GM12865 (cell line): ENCODE data around the gene TKFC.

Experiments
- DNase-seq: peaks from one replicate; pipeline ENCODE4 v3.0.0; 2010; ENCODE audit warnings: low read depth
- H3K4me3 ChIP-seq: 2 replicates; pipeline ENCODE4 v1.5.1; 2011; ENCODE audit warnings: mild to moderate bottlenecking, low read depth, low read length, control low read depth
- TF ChIP-seq, protein P1 (sequence below): IDR thresholded peaks from 2 replicates; pipeline ENCODE4 v1.5.1; 2011; ENCODE audit warnings: low read length, control low read depth, low read depth, inconsistent platforms; ENCODE audit not compliant: insufficient read depth; ENCODE audit errors: missing control alignments

Gene TKFC

DNA sequence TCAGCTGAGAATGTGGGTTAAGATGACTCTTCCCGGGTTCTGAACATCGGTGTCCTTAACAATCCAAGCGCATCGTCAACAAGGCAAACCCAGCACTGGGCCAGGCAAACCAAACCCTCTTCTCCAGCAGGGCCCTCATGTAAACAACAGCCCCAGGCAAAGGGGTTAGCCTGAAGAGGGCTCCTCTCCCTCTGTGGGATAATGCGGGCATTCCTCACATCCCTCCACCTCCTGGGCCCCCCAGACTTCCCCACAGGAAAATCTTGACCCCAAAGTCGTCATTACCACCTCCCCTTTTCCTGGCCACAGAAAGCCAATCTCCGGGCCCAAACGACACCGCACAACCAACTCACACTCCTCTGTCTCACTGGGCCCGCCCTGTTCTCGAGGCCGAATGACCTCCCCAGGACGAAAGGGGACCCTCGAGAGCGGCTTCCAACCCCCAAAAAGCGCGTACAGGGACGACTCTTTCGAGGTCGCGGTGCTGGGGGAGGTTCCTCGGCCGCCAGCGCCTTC is 689 bp upstream of the TKFC start:
- TF ChIP-seq, protein P1, sequence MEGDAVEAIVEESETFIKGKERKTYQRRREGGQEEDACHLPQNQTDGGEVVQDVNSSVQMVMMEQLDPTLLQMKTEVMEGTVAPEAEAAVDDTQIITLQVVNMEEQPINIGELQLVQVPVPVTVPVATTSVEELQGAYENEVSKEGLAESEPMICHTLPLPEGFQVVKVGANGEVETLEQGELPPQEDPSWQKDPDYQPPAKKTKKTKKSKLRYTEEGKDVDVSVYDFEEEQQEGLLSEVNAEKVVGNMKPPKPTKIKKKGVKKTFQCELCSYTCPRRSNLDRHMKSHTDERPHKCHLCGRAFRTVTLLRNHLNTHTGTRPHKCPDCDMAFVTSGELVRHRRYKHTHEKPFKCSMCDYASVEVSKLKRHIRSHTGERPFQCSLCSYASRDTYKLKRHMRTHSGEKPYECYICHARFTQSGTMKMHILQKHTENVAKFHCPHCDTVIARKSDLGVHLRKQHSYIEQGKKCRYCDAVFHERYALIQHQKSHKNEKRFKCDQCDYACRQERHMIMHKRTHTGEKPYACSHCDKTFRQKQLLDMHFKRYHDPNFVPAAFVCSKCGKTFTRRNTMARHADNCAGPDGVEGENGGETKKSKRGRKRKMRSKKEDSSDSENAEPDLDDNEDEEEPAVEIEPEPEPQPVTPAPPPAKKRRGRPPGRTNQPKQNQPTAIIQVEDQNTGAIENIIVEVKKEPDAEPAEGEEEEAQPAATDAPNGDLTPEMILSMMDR, result no peak
- peak overlapping the region; percentile 90 for H3K4me3 ChIP-seq
- DNase-seq, result no peak

DNA sequence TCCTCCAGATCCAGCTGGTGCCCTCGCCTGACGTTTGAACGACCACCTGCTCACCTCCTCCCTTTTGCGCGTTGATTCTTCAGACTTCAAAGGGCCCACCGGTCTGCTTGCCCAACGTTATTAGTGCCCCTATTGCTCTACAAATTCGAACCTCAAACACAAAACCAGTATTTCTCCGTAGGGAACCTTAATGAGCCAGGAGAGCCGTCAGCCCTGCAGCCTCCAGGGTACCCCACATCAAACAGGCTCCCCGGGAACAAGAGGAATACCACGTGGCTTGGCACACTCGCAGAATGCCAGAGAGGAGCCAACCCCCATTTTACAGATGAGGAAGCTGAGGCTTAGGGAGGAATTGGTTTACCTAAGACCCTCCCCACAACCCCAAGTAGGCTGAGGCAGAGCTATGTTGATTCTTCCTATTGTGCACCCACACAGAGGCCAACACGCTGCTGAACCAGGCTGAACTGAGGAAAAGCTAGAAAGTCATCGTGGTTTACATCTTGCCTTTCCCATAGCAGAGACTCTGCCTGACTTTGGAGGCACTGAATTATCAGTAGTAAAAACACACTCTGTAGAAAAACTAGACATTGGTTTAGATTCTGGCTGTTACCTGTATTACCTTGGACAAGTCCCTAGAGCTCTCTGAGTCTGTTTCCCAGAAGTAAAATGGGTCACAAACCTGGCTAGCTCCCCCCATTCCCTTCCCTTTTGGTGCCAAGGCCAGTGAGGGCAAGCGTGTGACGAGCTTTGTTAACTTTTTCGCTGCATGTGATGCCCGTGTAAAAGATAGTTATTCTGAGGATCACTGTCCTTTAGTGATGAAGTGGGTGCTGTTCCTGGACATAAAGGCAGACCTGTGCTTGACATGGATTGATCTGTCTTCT is 764 bp downstream of the TKFC start:
- peak overlapping the region; percentile 90 for H3K4me3 ChIP-seq
- TF ChIP-seq, protein P1, result no peak
- peak; percentile 30 for DNase-seq

DNA sequence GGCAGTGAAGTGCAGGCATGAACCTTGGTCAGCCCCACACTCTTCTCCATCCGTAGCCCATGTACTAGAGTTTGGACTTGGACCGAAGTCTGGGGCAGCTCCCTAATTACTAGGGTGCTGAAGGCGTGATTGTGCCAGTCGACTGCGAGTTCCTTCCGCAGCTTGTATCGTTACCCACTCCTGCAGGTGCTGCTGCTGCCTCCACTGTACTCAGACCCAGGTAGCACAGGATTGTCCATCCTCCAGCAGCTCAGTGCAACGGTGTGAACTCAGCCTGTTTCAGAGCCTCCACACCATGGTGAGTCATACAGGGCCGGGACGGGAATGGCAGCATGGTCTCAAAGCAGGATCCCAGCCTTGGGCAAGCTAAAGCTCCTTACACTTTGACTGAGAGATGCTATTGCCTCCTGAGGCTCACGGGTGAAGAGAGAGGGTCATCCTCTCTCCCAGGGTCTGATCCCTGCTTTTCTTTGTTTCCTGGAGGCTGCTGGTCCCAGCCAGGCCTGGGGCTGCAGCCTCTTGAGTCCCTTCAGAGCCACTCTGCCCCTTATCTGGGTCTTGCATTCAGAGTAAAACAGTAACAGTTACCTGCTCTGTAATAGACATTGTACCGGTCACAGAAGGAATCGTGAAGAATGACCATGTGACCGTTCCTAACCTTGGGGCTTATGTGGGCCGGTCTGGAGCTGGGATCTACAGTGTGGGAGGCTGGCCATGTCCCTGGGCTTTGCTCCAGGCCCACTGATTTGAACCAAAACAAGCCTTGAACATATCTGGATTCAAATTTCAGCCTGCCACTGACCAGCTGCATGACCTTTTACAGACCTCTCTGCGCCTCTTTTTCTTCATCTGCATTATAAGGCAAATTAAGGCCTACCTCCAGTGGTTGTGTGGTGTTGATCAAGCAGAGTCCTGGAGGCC is 1.7 kb downstream of the TKFC start:
- TF ChIP-seq, protein P1, result no peak
- DNase-seq, result no peak

DNA sequence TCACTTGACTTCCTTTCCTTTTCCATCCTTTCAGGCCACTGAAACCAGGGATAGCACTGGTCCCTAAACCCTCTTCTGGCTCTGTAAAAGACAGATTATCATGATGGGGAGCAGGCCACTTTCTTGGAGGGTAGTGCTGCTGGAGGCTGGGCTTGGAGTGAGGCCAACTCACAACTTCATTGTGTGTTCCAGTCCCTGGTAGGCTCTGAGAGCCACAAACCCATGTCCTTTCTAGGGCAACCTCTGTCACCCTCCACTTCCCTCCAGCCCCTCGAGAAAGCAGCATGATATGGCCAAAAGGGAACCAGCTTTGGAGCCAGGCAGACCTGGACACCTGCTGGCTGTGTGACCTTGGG is 2.3 kb downstream of the TKFC start:
- DNase-seq, result no peak
- H3K4me3 ChIP-seq, result no peak overlapping the region
- TF ChIP-seq, protein P1, result no peak

More for the DNA sequence above, 1.7 kb downstream of the TKFC start:
- no peak overlapping the region for H3K4me3 ChIP-seq

DNA sequence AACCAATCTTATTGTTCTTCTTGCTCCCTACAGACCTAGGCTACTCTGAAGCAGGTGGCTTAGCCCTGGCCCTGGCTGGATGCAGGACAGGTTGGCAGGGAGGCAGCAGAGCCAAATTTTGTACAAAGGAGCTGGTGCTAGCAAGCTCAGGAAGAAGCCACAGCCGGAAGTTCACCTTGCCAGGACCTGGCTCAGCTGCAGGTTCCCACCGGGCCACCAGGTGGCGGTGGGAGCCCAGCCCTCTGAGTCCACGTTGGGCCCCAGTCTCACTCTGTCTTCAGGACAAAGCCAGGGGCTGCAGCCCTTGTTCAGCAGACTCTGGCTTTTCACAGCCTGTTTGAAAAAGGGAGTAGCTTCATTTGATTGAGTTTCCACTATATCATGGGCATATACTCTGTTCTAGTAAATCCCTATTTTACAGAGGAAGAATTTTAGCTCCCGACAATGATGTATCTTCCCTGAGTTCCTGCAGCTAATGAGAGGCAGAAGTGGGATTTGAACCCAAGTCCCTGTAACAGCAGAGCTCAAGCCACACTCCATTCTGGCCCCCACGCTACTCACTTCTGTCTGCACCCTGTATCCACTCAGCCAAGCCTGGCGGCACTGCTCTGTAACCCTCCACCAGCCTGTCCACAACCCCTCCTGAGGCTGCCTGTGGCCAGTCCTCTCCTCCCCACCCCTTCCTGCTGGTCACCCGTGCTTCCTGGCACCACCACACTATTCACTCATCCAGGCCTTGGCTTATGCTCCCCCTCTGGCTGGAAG is 3.3 kb downstream of the TKFC start:
- no peak overlapping the region for H3K4me3 ChIP-seq
- DNase-seq, result peak; percentile 91
- TF ChIP-seq, protein P1, result peak; percentile 99
